H1 (cell line): Measurements from ENCODE around the gene DNAJC10. TPM values are rescaled to one million over a fixed set of nuclear protein-coding genes. Genes with fewer than 3 reads are reported as not detected.
"Not testable (repeated sequence)": the region's sequence is repeated elsewhere in the genome, so short reads cannot be mapped to it uniquely, and the experiment has no call there.

Experiments
- CTCF ChIA-PET: fragments of 300-600 bp; sonication (Branson Sonifier 250); formaldehyde crosslinking; loops from one replicate; lab custom pipeline; 2021; ENCODE audit not compliant: partially characterized antibody; lab: Charles Lee
- POLR2A ChIA-PET: fragments of 300-600 bp; sonication (Branson Sonifier 250); formaldehyde crosslinking; loops from one replicate; lab custom pipeline; 2021; ENCODE audit warnings: inconsistent platforms; ENCODE audit not compliant: partially characterized antibody; lab: Charles Lee
- DNase-seq, 2 experiments: peaks; one replicate each; pipeline versions ENCODE4 v3.0.0 to v3.0.0-alpha.2; 2010 to 2022; ENCODE audit warnings: low spot score in 2 of 2, low read depth in 1 of 2, mixed read lengths in 1 of 2
- FAIRE-seq: peaks from 2 replicates; lab custom pipeline; 2011; peaks lifted over from hg19 to GRCh38; lab: Jason Lieb, UNC
- H2AFZ ChIP-seq: 2 replicates; pipeline ENCODE4 v1.8.1; 2012; ENCODE audit warnings: low read length, inconsistent platforms
- H2AK5ac ChIP-seq: 2 replicates; pipeline ENCODE4 v1.6.1; 2013; ENCODE audit warnings: low read depth, low read length
- H2BK120ac ChIP-seq: replicated peaks from 2 replicates; pipeline ENCODE3; 2013; ENCODE audit warnings: low read depth, low read length, inconsistent platforms
- H2BK12ac ChIP-seq: 2 replicates; pipeline ENCODE4 v1.6.1; 2013; ENCODE audit warnings: low read depth, low read length
- H2BK15ac ChIP-seq: 2 replicates; pipeline ENCODE4 v1.6.1; 2013; ENCODE audit warnings: low read length
- H2BK20ac ChIP-seq: 2 replicates; pipeline ENCODE4 v1.6.1; 2013; ENCODE audit warnings: low read length
- H2BK5ac ChIP-seq: 2 replicates; pipeline ENCODE4 v1.6.1; 2013; ENCODE audit warnings: low read depth, low read length
- H3K14ac ChIP-seq: 2 replicates; pipeline ENCODE4 v1.6.1; 2013; ENCODE audit warnings: inconsistent platforms; ENCODE audit not compliant: insufficient read length
- H3K18ac ChIP-seq: 2 replicates; pipeline ENCODE4 v1.6.1; 2013; ENCODE audit warnings: low read length; ENCODE audit errors: extremely low read depth
- H3K23ac ChIP-seq: 2 replicates; pipeline ENCODE4 v1.6.1; 2013; ENCODE audit warnings: inconsistent platforms; ENCODE audit not compliant: insufficient read length
- H3K23me2 ChIP-seq: 2 replicates; pipeline ENCODE4 v1.6.1; 2013; ENCODE audit warnings: low read depth, low read length
- H3K27ac ChIP-seq: 2 replicates; pipeline ENCODE4 v1.6.1; 2011; ENCODE audit warnings: low read depth, low read length, inconsistent platforms
- H3K27me3 ChIP-seq, 4 experiments: replicated peaks in 1 of 4; 1 replicate in 1 of 4; 2 replicates in 3 of 4; pipeline versions ENCODE4 v1.6.1 to v1.8.1; 2011 to 2013; ENCODE audit warnings: low read length in 3 of 4, mild to moderate bottlenecking in 3 of 4, inconsistent platforms in 2 of 4, mixed read lengths in 2 of 4, moderate library complexity in 1 of 4; ENCODE audit not compliant: control insufficient read depth in 3 of 4, insufficient read depth in 3 of 4; ENCODE audit errors: extremely low read depth in 1 of 4
- H3K36me3 ChIP-seq, 4 experiments: 2 replicates each; pipeline versions ENCODE4 v1.6.1 to v1.8.1; 2011 to 2013; ENCODE audit warnings: mild to moderate bottlenecking in 4 of 4, low read length in 3 of 4, moderate library complexity in 2 of 4, control low read depth in 1 of 4, inconsistent platforms in 1 of 4; ENCODE audit not compliant: insufficient read depth in 4 of 4, control insufficient read depth in 2 of 4
- H3K4ac ChIP-seq: replicated peaks from 2 replicates; pipeline ENCODE3; 2013; ENCODE audit warnings: low read length, low read depth, mixed read lengths, inconsistent platforms; ENCODE audit not compliant: insufficient read length
- H3K4me1 ChIP-seq, 4 experiments: replicated peaks in 1 of 4; 1 replicate in 1 of 4; 2 replicates in 3 of 4; pipeline versions ENCODE4 v1.6.1 to v1.8.1; 2011 to 2013; ENCODE audit warnings: low read length in 3 of 4, inconsistent platforms in 2 of 4, mixed read lengths in 1 of 4; ENCODE audit not compliant: insufficient read depth in 4 of 4, control insufficient read depth in 3 of 4
- H3K4me2 ChIP-seq, 2 experiments: 2 replicates each; pipeline versions ENCODE4 v1.6.1 to v1.8.1; 2011 to 2013; ENCODE audit warnings: low read depth in 2 of 2, low read length in 2 of 2, control low read depth in 1 of 2, inconsistent platforms in 1 of 2, mild to moderate bottlenecking in 1 of 2; ENCODE audit not compliant: insufficient read depth in 1 of 2
- H3K4me3 ChIP-seq, 4 experiments: fragments of 200-600, 300-600 bp in 1 of 4; sonication (generic), shearing (Covaris generic), sonication (Bioruptor Twin) in 1 of 4; 2 replicates each; pipeline versions ENCODE4 v1.5.1 to v1.8.1; 2011 to 2016; ENCODE audit warnings: low read length in 4 of 4, low read depth in 3 of 4, control low read depth in 2 of 4, inconsistent platforms in 2 of 4, mild to moderate bottlenecking in 2 of 4, mixed read lengths in 1 of 4, moderate library complexity in 1 of 4; ENCODE audit not compliant: insufficient read depth in 2 of 4; ENCODE audit errors: extremely low read depth in 1 of 4
- H3K56ac ChIP-seq: replicated peaks from 2 replicates; pipeline ENCODE3; 2013; ENCODE audit warnings: low read depth, mild to moderate bottlenecking, mixed read lengths, low read length, inconsistent platforms; ENCODE audit not compliant: insufficient read length
- H3K79me1 ChIP-seq: 2 replicates; pipeline ENCODE4 v1.6.1; 2013; ENCODE audit warnings: low read depth, low read length, control low read depth
- H3K79me2 ChIP-seq, 2 experiments: 2 replicates each; pipeline versions ENCODE4 v1.6.1 to v1.8.1; 2012 to 2013; ENCODE audit warnings: low read length in 2 of 2, mild to moderate bottlenecking in 2 of 2, inconsistent platforms in 1 of 2; ENCODE audit not compliant: insufficient read depth in 2 of 2, control insufficient read depth in 1 of 2
- H3K9ac ChIP-seq, 4 experiments: replicated peaks in 1 of 4; 1 replicate in 1 of 4; 2 replicates in 3 of 4; pipeline versions ENCODE4 v1.6.1 to v1.8.1; 2011 to 2013; ENCODE audit warnings: low read depth in 3 of 4, low read length in 3 of 4, control low read depth in 2 of 4, mild to moderate bottlenecking in 2 of 4, moderate library complexity in 2 of 4, inconsistent platforms in 1 of 4; ENCODE audit errors: extremely low read depth in 1 of 4
- H3K9me3 ChIP-seq, 2 experiments: 2 replicates each; pipeline versions ENCODE4 v1.6.1 to v1.8.1; 2012 to 2013; ENCODE audit warnings: mild to moderate bottlenecking in 2 of 2, moderate library complexity in 2 of 2, control low read depth in 1 of 2, inconsistent platforms in 1 of 2, low read depth in 1 of 2, low read length in 1 of 2, mixed read lengths in 1 of 2; ENCODE audit not compliant: insufficient read depth in 2 of 2
- H4K20me1 ChIP-seq, 2 experiments: replicated peaks in 1 of 2; 2 replicates each; pipeline versions ENCODE3 to v1.8.1; 2011 to 2013; ENCODE audit warnings: inconsistent platforms in 2 of 2, low read length in 2 of 2, mild to moderate bottlenecking in 1 of 2; ENCODE audit not compliant: insufficient read depth in 2 of 2, control insufficient read depth in 1 of 2
- H4K5ac ChIP-seq: 2 replicates; pipeline ENCODE4 v1.6.1; 2013; ENCODE audit warnings: low read length, low read depth, mixed read lengths, inconsistent platforms; ENCODE audit not compliant: insufficient read length
- H4K8ac ChIP-seq: 2 replicates; pipeline ENCODE4 v1.8.0; 2013; ENCODE audit warnings: mild to moderate bottlenecking, moderate library complexity, low read length, inconsistent platforms; ENCODE audit not compliant: insufficient read depth; ENCODE audit errors: extremely low read depth
- H4K91ac ChIP-seq: replicated peaks from 2 replicates; pipeline ENCODE3; 2013; ENCODE audit warnings: low read length, mixed read lengths, inconsistent platforms; ENCODE audit not compliant: insufficient read length
- WGBS, 2 experiments: shearing (Covaris generic) in 1 of 2; methylation state at CpG; one replicate each; pipeline versions ENCODE4 v1.1.6 to v1.1.7; 2013 to 2015; ENCODE audit warnings: low lambda C conversion rate in 2 of 2, mixed read lengths in 2 of 2, inconsistent platforms in 1 of 2, low coverage in 1 of 2, missing lambda C conversion rate in 1 of 2; ENCODE audit not compliant: insufficient replicate concordance in 2 of 2, insufficient coverage in 1 of 2, insufficient read length in 1 of 2; ENCODE audit errors: extremely low coverage in 1 of 2, missing lambda C conversion rate in 1 of 2; 5-methylcytosine and 5-hydroxymethylcytosine counted together
- polyA plus RNA-seq, 7 experiments: library from polyadenylated mRNA; depleted of rRNA in 3 of 7; stranded (reverse) in 5 of 7; unstranded in 2 of 7; fragments of >200 nt in 5 of 7; fragments of 200-250 nt in 2 of 7; gene quantifications; 1 replicate in 5 of 7; 2 replicates in 1 of 7; 4 replicates in 1 of 7; pipeline versions ENCODE4 v1.2.1 to v1.2.3, GENCODE V29; 2011 to 2013; ENCODE audit warnings: missing spikeins in 2 of 7, mixed read lengths in 2 of 7
- total RNA-seq: library from RNA; stranded (reverse); fragmentation: NEBNext Ultra II Directional; extraction: Animal tissue kit (Norgen Biotek cat#: 25700); gene quantifications from 2 replicates; pipeline ENCODE4 v1.2.1, GENCODE V29; 2021

The DNAJC10 gene
- total and polyA plus RNA-seq, 2 of the 8 experiments (the other 6 are each of a cell fraction or from before 2014, with no cell fraction given): 23.2 to 121 TPM

- H3K27ac ChIP-seq, POLR2A ChIA-PET, H3K9ac ChIP-seq, H4K91ac ChIP-seq, H2BK5ac ChIP-seq, H3K14ac ChIP-seq, H4K20me1 ChIP-seq, H3K4me2 ChIP-seq, H2BK20ac ChIP-seq, H4K8ac ChIP-seq, H2BK12ac ChIP-seq, H4K5ac ChIP-seq, H3K18ac ChIP-seq, H2BK15ac ChIP-seq, FAIRE-seq, H2AFZ ChIP-seq, H3K56ac ChIP-seq, H2AK5ac ChIP-seq, H3K4me1 ChIP-seq, H3K79me1 ChIP-seq, H3K4ac ChIP-seq, H3K27me3 ChIP-seq, DNase-seq, H2BK120ac ChIP-seq, H3K23ac ChIP-seq, H3K23me2 ChIP-seq, H3K9me3 ChIP-seq, H3K4me3 ChIP-seq: not testable (repeated sequence)
- WGBS, 2 experiments: 94% methylated on average over 8 of the region's 8 CpGs; no CpG with 5 or more reads in 1 of the 2 experiments
- CTCF ChIA-PET: interaction anchor here (1.4 kb wide), 1 partner anchor 52 kb away, joined by 3 read pairs; no protein-coding TSS in a partner anchor
- Histone ChIP-seq H3K79me2 (peaks cover 0 to 19% of the 10 kb centered on the region in 2 experiments; a peak in 2 of 4 replicates), H3K36me3 (peaks cover 0 to 57% (median 7%) of the 10 kb centered on the region in 4 experiments; a peak in 6 of 8 replicates)
Observed at GRCh38 chr2:182719116-182719515, 3.1 kb downstream of the DNAJC10 start.
